HUES64 (cell line): ENCODE data around the gene SPATS2.
A peak's percentile ranks its signal among the peaks of the same experiment; 100 is the strongest.

Source experiments
- H3K27ac ChIP-seq: 2 replicates; pipeline ENCODE4 v1.7.0; 2013; ENCODE audit warnings: low read depth, low read length, inconsistent platforms
- H3K27me3 ChIP-seq: 2 replicates; pipeline ENCODE4 v1.6.1; 2013; ENCODE audit warnings: mild to moderate bottlenecking, low read length; ENCODE audit not compliant: insufficient read depth
- H3K36me3 ChIP-seq: 2 replicates; pipeline ENCODE4 v1.6.1; 2013; ENCODE audit warnings: mild to moderate bottlenecking, low read length; ENCODE audit not compliant: insufficient read depth
- H3K4me1 ChIP-seq: 2 replicates; pipeline ENCODE4 v1.6.1; 2013; ENCODE audit warnings: mild to moderate bottlenecking, low read length, moderate library complexity; ENCODE audit not compliant: insufficient read depth
- H3K4me3 ChIP-seq: 2 replicates; pipeline ENCODE4 v1.5.1; 2013; ENCODE audit warnings: mild to moderate bottlenecking, low read length, moderate library complexity
- H3K9ac ChIP-seq: 2 replicates; pipeline ENCODE4 v1.6.1; 2013; ENCODE audit warnings: mild to moderate bottlenecking, low read depth, low read length
- H3K9me3 ChIP-seq: 2 replicates; pipeline ENCODE4 v1.6.1; 2013; ENCODE audit warnings: low read depth, low read length; ENCODE audit not compliant: insufficient read depth
- WGBS: fragments of 150-250, 120-280 bp; methylation state at CpG from one replicate; pipeline ENCODE4 v1.1.7; 2013; ENCODE audit warnings: missing lambda C conversion rate; 5-methylcytosine and 5-hydroxymethylcytosine counted together

The SPATS2 gene

DNA sequence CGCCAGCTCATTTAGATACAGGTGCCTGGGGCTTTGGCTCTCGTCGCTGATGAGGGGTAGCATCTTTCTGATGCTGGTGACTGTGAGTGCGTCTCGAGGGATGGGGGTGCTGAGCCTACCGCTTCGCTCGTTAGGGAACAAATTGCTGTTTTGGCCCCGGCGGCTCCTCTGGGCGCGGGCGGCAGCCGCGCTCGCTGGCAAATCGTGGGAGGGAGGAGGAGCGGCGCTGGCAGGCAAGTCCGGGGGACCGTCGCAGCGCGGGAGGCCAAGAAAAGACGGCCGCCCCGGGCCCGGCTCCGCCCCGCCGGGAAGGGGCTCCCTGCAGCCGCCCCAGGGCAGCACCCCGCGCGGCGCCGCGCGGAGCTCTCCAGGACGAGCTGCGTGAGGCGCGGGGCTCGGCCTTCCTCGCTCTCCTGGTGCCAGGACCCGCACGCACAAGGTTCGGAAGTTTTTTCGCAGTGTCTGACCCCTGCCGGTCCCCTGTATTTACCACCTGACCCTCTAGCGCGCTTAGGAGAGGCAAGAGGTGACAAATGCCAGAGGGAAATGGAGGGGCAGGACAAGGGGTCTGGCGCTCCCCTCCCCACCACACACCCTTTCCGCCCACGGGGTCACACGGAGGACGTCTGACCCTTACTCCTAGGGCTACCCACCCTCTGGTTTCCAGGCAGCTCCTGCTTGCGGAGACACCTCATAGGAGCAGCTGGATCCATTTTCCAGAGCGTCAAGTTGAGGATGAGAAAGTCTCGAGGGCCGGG, 170.7 kb downstream of the SPATS2 start:
- H3K9ac ChIP-seq = no peak overlapping the region

GRCh38 chr12:49538510-49539403, 171.5 kb downstream of the SPATS2 start, which contains the start of gene KCNH3:
Gene KCNH3, plus strand, starts transcription at chr12:49539030. Its CDS starts 387 bp downstream, at chr12:49539417.
- H3K27me3 ChIP-seq = peaks cover 94% of the 10 kb centered on the region
- no peak within 1 kb of the TSS for H3K27ac ChIP-seq
- H3K9ac ChIP-seq = no peak within 1 kb of the TSS
- peak within 1 kb of the TSS; percentile 45 for H3K4me3 ChIP-seq
- no peaks in the 10 kb centered on the region for H3K9me3 ChIP-seq
- no peaks in the 10 kb centered on the region for H3K36me3 ChIP-seq
- WGBS = 3% methylated on average over 103 of the region's 107 CpGs
- peaks cover 8% of the 10 kb centered on the region for H3K4me1 ChIP-seq

More for the DNA sequence above, 170.7 kb downstream of the SPATS2 start:
- peaks cover 8% of the 10 kb centered on the region for H3K4me1 ChIP-seq
- under 1% methylated on average over 61 of the region's 61 CpGs for WGBS
- H3K27ac ChIP-seq = no peak overlapping the region
- no peaks in the 10 kb centered on the region for H3K9me3 ChIP-seq
- peaks cover 85% of the 10 kb centered on the region for H3K27me3 ChIP-seq
- H3K4me3 ChIP-seq = peak overlapping the region; percentile 45
- no peaks in the 10 kb centered on the region for H3K36me3 ChIP-seq

DNA sequence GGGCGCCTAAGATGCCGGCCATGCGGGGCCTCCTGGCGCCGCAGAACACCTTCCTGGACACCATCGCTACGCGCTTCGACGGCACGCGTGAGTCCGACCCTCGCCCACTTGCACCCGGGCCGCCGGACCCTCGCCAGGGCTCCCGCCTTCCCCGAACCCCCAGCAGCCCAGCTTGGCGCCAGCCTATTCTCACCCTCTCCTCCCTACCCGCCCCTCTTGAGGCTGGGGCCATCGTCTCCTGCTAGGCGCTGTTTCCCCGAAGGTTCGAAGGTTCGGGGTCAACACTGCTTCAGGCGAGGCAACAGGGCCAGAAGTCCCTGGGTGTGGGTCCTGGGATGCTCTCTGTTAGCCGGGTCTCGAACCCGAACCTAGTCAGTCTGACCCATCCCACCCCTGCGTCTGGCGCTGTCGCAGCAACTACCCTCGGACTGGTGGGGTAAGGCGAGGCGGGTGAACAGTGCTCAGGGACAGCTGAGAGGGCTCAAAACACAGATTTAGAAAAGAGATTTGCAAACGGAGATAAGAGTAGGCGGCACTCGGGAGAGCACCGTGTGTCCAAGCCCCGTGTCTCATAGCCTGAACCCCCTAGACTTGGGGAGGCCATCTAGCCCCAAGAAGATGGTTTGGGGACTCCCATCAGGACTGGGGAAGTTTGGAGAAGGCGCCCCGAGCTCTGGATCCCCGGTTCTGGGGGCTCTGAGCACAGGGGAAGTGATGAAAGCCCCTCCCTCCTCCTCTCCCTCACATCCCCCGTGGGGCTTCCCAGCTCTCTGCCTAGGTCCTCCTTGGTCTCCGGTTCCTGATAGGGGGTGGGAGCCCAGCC, 172.4 kb downstream of the SPATS2 start:
- H3K4me3 ChIP-seq = 0 out of 2 replicates have a peak overlapping the region, but pooled peaks have one; percentile 14
- no peak overlapping the region for H3K9ac ChIP-seq
- 14% methylated on average over 47 of the region's 47 CpGs for WGBS
- H3K4me1 ChIP-seq = peaks cover 8% of the 10 kb centered on the region
- H3K36me3 ChIP-seq = no peaks in the 10 kb centered on the region
- H3K9me3 ChIP-seq = no peaks in the 10 kb centered on the region
- H3K27me3 ChIP-seq = peaks cover 100% of the 10 kb centered on the region
- no peak overlapping the region for H3K27ac ChIP-seq

DNA sequence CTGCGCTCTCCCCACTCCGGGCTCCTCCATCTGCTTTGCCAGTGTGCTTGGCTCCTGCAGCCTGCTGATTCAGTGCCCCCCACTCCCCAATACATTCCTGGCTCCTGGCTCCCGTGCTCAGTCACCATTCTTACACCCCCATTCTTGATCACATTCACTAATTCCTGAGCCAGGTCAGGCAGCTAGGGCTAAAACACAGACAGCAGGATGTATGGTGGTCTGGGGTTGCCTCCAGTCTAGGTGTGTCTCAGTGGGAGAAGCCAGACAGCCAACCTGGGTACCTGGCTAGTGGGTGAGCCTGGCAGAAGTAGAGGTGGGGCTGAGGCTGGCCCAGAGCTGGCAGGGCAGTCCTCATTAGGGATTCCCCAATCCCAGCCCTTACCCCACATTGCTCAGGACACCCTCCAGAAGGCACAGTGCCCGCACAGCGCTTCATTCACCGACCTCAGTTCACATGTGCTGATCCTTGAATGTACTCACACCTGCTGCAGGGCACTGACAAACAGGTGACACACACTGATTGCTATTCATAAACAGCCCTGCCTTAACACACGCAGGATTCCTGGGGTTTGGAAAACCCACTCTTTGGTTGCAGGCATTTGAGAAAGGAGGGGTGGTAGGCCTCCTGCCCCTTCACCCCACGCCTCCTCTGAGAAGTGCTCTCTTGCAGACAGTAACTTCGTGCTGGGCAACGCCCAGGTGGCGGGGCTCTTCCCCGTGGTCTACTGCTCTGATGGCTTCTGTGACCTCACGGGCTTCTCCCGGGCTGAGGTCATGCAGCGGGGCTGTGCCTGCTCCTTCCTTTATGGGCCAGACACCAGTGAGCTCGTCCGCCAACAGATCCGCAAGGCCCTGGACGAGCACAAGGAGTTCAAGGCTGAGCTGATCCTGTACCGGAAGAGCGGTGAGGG, 173.2 kb downstream of the SPATS2 start:
- no peak overlapping the region for H3K4me3 ChIP-seq
- H3K9me3 ChIP-seq = no peaks in the 10 kb centered on the region
- WGBS = 57% methylated on average over 21 of the region's 21 CpGs
- H3K27me3 ChIP-seq = peaks cover 100% of the 10 kb centered on the region
- H3K36me3 ChIP-seq = no peaks in the 10 kb centered on the region
- H3K9ac ChIP-seq = no peak overlapping the region
- peaks cover 8% of the 10 kb centered on the region for H3K4me1 ChIP-seq
- no peak overlapping the region for H3K27ac ChIP-seq

- Histone ChIP-seq H3K9me3 (no peaks in the 10 kb centered on the region), H3K4me1 (peaks cover 8% of the 10 kb centered on the region), H3K4me3 (no peak overlapping the region), H3K27ac (no peak overlapping the region), H3K36me3 (no peaks in the 10 kb centered on the region), H3K9ac (no peak overlapping the region), H3K27me3 (peaks cover 100% of the 10 kb centered on the region)
- 83% methylated on average over 18 of the region's 18 CpGs for WGBS
Measured at GRCh38 chr12:49541140-49541861, 174.0 kb downstream of the SPATS2 start.

DNA sequence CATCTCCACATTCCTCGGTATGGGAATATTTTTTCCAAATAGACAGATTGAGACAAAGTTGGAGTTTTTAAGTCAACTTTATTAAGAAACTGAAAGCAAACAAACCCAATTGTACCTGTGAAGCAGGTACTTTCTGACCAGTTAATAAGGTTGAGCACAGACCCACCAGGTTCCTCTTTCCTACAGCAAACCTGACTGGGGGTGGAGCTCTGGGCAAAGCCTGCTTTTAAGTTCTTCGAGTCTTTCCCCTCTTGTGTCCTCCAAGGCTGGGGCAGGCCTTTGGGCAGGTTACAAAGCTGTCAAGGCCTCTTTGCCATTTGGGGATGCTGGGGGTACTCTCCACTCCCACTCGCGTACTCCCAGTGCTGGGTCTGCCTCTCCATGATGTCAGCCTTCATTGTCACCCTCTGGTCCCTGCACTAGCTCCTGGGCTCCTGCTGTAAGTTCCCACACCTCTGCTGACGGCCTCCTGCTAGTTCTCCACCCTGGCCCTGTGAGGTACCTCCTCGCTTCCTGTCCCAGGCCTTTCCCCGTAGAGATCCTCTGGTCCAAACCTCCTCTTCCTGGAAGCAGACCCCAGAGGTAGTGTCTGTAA, 174.7 kb downstream of the SPATS2 start:
- Histone ChIP-seq H3K27ac (no peak overlapping the region), H3K4me3 (no peak overlapping the region), H3K9ac (no peak overlapping the region), H3K4me1 (peaks cover 8% of the 10 kb centered on the region), H3K9me3 (no peaks in the 10 kb centered on the region), H3K36me3 (no peaks in the 10 kb centered on the region), H3K27me3 (peaks cover 96% of the 10 kb centered on the region)
- WGBS = 85% methylated on average over 7 of the region's 7 CpGs

GRCh38 chr12:49542592-49543160, 175.4 kb downstream of the SPATS2 start:
- H3K27ac ChIP-seq = no peak overlapping the region
- H3K27me3 ChIP-seq = peaks cover 96% of the 10 kb centered on the region
- WGBS = 95% methylated on average over 15 of the region's 15 CpGs
- H3K4me3 ChIP-seq = no peak overlapping the region
- peaks cover 3% of the 10 kb centered on the region; the same call in 1 of the 2 replicates for H3K4me1 ChIP-seq
- H3K36me3 ChIP-seq = no peaks in the 10 kb centered on the region
- no peak overlapping the region for H3K9ac ChIP-seq
- no peaks in the 10 kb centered on the region for H3K9me3 ChIP-seq

- Histone ChIP-seq H3K27me3 (peaks cover 96% of the 10 kb centered on the region), H3K4me3 (peak overlapping the region; percentile 31; the same call in 1 of the 2 replicates), H3K9me3 (no peaks in the 10 kb centered on the region), H3K27ac (no peak overlapping the region), H3K36me3 (no peaks in the 10 kb centered on the region), H3K9ac (no peak overlapping the region), H3K4me1 (no peaks in the 10 kb centered on the region)
- 75% methylated on average over 20 of the region's 20 CpGs for WGBS
Measured at GRCh38 chr12:49543221-49543913, 176.1 kb downstream of the SPATS2 start.
